GM19240 (cell line): ENCODE measurements around the gene TRMT11.
"Not testable (repeated sequence)": the region's sequence is repeated elsewhere in the genome, so short reads cannot be mapped to it uniquely, and the experiment has no call there.

Experiments used
- DNase-seq: peaks from one replicate; pipeline ENCODE4 v3.0.0; 2011; ENCODE audit warnings: low spot score; ENCODE audit not compliant: insufficient read length

Gene TRMT11

DNA sequence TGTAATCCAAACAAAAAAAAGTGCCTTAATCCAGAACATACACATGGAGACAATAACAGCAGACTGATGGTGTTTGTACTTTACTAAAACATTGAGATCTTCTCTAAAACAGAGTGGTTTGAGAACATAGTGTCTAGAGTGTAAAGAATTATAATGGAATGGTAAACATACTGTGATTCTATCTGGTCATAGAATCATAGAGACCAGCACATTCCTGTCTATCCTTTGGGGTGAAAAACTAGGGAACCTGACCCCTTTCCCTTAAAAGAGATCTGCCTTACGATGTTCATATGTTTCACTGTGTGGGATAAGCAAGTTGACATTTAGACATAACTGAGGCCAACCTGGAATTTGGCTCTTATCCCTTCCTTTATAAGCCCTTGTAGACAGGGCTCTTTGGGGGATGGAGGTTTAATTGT lies 55.7 kb downstream of the TRMT11 start:
- DNase-seq, result no peak

DNA sequence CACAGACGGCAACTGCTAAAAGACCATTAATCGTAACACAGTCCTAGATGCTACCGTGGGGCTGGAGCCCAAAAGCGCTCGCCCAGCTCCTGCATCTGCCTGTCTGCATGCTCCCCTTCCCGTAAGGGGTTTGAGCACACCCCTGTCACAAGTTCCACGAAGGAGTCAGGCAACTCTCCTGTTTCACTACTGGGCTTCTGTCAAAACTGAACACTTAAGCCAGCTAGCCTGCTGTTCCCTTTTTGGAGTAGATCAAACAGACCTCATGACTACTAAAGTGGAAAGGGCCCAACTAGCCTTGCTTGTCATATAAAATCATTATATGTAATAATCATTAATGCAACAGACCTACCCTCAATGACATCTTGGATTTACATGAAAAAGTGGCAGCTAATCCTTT lies 61.3 kb downstream of the TRMT11 start:
- no peak for DNase-seq

DNA sequence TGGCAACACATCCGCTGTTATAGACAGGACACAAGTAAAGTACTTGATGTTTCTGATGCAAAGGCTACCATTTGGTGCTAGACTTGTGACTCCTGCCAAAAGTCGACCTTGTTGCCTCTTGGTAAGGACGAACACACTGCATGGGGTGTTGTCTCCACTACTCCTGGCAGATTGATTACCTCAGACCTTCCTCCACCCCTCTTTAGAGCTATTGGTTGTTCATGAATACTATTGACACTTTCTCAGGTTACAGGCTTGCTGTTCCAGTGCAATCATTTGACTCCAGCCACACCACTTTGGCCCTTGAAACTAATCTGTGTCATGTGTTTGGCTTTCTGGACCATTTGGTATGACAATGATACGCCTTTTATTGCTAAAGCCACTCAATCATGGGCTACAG lies 62.3 kb downstream of the TRMT11 start:
- DNase-seq, result no peak

DNA sequence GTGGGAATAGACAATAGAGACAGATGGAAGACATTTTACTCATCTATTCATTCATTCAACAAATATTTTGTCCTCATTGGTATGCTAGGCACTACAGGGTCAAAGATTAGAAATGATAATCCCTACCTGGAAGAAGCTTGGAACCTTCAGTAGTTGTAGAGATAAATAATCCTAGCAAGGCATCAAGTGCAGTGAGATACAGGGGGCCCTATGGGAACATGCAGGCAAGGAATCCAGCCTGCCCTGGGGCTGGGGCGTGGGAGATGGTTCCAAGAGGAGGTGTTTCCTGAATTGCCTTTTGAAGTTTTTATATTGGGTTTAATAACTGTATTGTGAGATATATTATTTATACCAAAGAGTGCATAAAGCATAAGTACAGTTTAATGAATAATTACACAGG lies 64.5 kb downstream of the TRMT11 start:
- no peak for DNase-seq

DNA sequence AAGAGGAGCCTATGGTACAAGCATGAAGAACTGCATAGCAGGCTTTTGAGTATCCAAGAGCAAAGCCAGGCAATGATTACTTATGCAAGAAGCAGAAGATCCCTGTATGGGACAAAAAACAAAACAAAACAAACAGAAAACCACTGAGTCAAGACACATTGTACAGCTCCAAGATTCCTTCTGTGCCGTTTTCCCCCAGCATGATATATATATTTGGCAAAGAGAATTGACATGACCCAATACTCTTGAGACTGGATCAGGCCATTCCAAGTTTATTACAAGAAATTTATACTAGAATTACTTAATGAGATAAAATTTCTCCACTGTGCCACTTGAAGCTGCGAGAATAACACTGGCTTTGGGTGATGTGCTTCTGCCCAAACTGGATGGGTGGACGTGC lies 65.5 kb downstream of the TRMT11 start:
- no peak for DNase-seq

DNA sequence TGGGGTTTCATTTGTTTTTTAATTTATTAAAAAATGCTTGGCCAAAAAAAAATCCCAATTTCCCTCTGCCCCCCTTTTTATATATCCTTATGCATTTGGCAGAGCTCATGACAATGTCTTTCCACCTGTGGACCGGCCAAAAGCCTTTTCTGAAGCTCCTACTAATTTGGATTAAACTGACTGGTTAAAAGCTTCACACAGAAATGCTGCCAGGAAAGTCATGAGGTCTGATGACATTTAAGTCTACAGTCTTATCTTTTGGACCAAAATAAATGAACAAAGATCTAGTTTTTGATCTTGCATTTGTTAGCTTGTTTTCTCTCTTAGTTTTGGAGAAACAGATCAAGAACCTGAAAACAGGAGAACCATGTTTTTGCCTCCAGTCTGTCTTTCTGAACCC lies 66.1 kb downstream of the TRMT11 start:
- DNase-seq, result no peak

DNA sequence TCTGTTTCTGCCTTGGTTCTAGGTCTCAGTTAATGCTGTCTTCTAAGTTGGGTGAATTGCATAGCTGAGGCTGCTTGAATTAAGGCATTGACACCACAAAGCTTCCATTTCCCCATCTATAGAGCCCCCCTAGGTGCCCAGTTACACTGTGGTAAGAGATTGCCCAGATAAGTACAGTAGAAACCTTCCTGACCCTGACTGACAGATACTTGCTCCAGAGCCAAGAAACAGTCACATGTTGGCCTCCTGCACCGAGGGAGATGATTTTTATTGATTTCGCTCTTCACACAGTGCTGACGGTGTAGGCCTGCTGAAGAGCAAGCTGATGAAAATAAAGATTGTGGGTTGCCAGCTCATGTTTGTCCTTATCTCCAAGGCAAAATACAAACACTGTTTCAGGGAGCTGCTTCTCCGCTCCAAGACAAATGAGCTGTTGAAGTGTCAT lies 67.9 kb downstream of the TRMT11 start:
- no peak for DNase-seq

DNA sequence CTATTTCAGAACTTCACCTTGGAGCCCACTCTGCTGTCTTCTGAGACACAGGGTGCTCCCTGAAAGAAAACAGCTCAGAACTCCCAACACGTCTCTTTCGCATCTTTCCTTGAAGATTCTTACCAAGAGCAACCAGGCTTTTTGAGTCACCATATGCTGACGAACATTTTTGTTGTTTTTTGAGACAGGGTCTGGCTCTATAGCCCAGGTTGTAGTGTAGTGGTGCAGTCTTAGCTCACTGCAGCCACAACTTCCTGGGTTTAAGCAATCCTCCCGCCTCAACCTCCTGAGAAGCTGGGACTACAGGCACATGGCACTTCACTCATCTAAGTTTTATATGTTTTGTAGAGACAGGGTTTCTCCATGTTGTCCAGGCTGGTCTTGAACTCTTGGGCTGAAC lies 68.5 kb downstream of the TRMT11 start:
- no peak for DNase-seq

DNA sequence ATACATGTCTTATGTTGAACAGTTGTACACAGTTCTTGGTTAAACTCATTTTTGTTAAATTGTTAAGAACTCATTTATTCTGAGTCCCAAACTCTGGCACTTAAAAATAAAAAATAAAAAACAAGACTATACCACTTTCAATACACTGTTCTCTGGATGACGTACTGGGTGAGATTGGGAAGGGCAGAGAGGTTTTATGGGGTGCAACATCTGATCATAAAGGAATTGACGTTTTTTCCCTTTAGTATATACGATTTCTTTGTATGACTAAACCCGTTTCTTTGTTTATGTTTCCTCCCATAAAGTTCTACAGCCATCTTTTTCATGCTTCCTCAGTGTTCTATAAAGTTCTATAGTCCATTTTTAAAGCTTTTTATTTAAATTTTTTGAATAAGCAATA lies 69.1 kb downstream of the TRMT11 start:
- no peak for DNase-seq

DNA sequence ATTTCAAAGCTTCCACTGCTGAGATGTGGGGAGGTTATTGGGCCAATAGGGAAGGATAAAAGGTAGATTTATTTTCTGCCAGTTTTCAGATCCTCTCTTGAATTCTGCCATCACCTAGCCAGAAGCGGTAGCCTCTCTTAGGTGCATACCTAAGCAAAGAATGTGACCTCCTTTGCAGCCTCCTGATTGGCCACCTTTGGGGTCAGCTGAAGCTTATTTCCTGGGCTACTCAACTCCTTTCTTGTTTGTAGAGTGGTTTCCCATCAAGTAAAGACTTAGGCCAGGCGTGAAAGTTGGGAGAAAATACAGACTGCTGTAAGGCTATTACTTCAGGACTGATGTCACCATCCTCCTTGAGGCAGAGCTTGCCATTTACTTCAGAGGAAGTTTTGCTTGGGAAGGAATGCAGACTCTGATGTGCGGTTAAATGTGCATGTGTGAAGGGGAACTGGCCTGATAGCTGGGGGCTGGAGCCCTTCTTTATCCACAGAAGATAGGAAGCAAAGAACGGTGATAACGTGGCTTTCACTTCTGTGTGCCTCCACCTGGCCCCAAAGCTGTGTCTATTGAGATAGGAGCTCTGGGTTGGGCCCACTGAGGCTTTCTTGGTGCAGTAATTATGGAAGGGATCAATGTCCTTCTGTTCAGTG lies 70.1 kb downstream of the TRMT11 start:
- no peak for DNase-seq

DNA sequence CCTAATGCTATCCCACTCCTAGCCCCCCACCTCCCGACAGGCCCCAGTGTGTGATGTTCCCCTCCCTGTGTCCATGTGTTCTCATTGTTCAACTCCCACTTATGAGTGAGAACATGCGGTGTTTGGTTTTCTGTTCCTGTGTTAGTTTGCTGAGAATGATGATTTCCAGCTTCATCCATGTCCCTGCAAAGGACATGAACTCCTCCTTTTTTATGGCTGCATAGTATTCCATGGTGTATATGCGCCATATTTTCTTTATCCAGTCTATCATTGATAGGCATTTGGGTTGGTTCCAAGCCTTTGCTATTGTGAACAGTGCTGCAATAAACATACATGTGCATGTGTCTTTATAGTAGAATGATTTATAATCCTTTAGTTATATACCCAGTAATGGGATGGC lies 71.7 kb downstream of the TRMT11 start:
- not testable (repeated sequence) for DNase-seq

DNA sequence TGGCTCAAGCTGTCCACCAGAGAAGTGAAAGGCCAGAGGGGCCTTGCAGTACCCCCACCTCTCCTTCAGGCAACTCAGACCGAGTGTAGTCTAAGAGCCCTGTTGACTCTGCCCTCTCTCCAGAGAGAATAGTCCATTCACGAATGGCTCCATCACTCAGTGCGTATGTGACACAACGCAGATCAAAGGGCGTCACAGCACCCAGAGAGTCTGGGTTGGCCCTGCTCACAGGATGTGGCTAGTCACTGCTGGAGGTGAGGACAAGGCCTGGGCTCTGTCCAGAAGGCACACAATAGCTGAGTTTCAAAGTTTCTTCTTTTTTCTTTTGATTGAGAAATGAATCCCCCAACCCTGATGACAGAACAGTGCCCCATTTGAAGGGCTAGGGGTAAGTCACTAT lies 74.1 kb downstream of the TRMT11 start:
- DNase-seq, result no peak

DNA sequence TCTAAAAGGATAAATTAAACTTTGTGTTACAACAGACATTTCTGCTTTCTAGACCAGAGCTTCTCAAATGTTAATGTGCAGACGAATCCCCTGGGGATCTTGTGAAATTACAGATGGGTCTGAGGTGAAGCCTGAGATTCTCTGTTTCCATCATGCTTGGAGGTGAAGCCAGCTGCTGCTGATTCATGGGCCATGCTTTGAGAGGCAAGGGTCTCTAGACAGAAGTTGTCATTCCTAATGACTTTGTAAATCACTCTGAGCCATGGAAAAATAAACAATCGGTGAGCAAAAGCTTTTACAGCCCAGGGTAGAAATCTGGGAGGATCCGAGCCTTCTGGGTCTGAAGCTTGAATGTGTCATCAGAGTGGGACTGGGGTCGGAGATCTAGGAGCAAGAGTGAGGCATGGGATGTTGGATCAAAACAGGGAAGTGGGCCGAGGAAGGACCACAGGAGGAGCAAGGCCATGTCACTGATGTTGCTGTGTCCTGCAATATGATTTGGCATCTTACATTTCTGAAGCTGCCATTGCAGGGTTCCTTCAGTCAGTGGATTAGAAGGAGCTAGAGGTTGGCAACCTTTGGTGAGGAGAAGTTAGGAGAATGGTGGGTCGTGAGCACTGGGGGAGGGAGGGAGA lies 77.3 kb downstream of the TRMT11 start:
- DNase-seq, result no peak

DNA sequence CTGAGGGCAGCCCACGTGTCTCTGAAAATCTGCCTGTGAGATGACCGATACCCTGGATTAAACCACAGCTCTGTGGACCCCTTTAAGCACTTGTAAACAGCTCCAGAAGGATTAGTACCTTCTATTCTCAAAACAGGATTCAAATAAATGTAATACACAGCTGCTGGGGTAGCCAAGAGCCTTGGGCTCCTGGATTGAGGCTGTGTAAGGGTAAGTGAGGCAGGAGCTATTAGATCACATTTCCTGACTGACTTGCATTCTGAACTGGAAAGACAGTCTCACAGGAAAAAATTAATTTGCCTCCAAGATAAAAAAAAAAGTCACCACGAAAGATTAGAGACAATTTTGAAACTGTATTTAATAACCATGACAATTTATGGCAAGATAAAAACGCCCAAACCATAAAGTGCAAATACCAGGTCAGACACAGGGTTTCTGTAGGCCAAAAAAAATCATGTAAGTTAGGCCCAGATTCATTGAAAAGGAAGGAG lies 78.0 kb downstream of the TRMT11 start:
- DNase-seq, result no peak

DNA sequence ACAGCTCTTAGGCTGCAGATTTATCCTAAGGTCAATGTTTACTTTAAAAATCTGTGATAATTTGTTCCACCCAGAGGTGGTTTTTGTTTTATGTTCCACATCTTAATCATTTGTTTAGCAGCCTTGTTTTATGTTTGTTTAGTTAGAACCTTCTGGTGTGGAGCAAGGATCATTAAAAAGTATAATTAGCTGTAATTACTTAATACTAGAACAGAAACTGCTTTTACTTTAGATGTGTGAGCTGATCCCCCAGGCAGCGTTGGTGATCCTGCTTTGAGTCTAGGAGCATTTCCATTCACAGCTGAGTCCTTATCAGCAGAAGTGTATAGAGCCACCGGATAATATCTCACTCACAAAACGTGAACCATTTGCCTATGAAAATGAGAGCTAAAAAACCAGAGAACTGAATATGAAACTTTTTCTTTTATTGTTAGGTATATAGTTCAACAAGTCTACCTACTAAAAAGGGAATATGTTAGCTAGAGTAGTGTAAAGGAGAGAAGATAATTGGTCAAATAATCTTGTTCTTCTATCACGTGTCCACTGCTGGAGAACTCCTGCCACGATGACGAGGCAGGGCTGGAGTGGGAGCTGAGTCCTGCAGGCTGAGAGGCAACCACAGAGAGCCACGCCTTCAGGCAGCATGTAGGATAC lies 78.5 kb downstream of the TRMT11 start:
- DNase-seq, result no peak

DNA sequence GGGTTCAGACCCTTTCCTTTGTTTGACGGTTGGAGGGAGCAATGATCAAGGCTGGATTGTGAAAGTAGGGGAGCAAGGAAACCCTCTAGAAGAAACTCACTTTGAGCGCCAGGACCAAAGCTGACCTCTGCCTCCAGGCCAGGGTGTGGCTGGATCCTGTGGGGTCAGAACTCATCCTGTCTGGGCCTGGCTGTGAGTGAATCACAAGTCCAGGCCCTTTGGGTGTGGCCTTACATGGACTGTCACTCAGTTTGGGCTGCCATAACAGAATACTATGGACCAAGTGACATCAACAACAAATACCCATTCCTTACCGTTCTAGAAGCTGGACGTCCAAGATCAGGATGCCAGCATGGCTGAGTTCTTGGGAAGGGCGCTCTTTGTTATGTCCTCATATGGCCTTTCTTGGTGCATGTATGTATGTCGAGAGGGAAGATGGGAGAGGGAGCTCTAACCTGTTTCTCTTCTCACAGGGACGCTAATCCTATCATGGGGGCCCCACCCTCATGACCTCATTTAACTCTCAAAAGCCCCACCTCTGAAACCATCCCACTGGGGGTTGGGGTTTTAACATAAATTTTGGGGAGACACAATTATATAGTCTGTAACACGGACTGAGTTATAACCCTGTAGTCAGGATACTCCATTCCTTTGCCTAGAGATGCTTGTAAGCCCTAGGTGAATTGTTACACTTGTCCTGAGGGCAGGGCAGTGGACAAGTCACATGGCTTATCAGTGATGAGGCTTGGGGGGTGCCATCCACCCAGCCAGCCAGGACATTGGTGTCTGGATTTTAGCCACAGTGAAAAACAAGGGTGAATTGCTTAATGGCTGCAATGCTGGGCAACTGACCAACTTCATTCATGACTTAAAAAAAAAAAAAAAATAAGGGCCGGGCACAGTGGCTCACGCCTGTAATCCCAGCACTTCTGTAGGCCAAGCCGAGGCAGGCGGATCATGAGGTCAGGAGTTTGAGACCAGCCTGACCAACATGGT lies 80.0 kb downstream of the TRMT11 start:
- DNase-seq, result no peak

DNA sequence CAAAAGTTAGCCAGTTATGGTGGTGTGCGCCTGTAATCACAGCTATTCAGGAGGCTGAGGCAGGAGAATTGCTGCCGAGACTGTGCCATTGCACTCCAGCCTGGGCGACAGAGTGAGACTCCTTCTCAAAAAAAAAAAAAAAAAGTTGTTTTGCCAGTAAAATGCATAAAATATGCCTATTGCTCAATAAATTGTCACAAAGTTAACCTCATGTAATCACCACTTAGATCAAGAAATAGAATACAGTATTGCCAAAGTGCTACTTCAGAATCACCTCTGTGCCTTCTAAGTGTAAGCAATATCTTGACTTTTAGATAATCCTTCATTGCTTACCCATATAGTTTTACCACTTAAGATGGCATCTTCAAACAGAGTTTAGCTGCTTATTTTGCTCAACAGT lies 80.7 kb downstream of the TRMT11 start:
- DNase-seq, result no peak

DNA sequence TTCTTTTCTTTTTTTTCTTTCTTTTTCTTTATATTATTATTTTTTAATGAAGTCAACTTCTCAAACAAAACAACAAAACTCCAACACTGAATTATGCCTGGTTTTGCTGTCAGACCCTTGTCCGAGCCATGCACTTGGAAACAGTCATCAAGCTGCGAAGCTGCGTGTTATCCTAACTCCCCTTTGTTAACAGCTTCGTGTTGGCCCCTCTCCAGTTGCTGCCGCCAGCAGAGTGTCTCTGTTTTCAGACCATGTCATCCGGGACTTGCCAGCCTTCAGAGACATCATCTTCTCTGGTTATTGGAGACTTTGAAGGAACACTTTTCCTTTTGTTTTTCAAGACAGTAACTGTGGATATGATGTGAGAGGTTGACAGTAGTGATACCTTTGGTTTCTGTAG lies 83.1 kb downstream of the TRMT11 start:
- no peak for DNase-seq

DNA sequence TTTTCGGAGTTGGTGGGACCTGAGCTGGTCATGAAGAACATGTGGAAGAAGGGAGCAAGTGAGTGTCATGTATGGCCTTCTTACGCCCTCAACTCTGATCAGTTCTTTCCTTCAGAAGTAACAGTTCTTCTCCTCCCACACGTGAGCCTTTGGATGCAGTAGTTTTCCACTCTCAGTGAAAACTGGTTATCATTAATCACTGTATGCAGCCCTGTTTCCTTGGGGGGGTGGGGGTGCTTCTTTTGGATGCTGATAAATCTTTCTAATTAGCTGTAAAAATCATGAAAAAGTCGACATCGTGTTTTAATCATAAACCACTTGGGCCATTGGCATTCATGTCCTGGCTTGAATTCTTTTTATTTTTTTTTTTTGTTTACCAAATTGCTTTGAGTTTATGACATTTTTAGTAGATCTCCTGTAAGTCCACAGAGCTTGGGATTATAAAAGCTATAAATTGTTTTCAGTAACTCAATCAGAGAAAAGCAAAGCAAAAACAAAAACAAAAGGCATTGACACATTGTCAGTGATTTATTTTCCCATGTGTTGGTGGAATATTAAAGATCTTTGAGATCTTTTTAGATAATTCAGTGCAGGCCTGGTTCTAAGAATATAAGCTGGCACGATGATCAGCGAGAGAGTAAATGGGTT lies 84.8 kb downstream of the TRMT11 start:
- no peak for DNase-seq

DNA sequence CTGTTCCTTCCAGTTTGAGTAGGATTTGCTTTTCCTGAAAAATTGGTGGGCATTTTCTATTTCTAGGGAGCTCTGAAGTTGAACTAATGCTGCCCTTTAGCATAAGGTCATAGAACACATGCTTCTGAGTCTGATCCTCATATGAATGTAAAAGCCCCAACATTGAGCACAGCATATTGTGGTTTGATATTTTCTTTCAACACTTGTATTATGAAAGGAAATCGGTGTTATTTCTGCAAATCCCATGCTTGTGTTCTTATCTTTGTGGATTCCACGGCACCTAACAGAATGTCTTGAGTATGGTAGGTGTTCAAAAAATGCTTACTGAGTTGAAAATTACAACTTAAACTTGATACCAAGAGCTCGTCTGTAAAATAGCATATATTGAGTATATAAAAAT lies 85.8 kb downstream of the TRMT11 start:
- DNase-seq, result no peak

DNA sequence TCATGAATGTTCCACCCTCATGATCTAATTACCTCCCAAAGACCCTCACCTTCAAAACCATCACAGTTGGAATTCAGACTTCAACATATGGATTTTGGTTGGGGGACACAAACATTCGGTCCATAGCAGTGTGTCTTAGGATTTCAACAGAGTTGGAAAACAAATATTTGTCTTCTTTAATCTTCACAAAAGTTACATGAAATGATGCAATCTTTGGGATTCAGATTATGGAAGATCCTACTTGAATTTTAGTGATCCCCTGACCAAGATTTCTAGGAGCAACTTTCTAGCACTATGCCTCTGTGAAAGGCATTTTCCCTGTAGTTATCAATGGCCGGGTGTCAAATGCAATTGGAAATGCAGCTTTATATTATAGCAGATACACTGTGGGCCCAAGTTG lies 86.5 kb downstream of the TRMT11 start:
- DNase-seq, result no peak
